GM18511 (cell line): ENCODE measurements around the gene SNRNP200.
A peak's percentile ranks its signal among the peaks of the same experiment; 100 is the strongest.
"Not testable (repeated sequence)": the region's sequence is repeated elsewhere in the genome, so short reads cannot be mapped to it uniquely, and the experiment has no call there.

Experiments
- ATAC-seq: cut with Tn5 transposase; IDR thresholded peaks from one replicate; pipeline ENCODE4 v1.9.1; 2021; ENCODE audit warnings: mild to moderate bottlenecking, moderate library complexity; ENCODE audit not compliant: unreplicated experiment

The SNRNP200 gene

DNA sequence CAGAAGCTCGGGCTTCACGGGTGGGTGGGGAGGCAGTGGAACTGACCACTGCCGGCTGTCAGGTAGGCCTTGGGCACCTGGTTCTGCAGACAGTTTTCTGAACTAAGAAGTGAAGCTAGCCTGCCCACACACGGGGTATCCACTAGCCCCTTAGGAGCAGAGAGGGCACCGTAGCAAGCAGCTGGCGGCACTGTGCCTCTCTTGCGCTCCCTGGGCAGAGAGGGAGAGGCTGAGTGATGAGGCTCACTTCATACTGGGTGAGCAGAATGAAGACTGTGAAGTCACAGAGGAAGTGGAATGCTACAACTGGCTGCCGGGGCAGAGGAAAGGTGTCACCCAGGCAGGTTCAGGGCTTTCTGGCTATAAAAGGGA, 20.5 kb upstream of the SNRNP200 start:
- ATAC-seq = no peak

- ATAC-seq = no peak
These were observed 19.9 kb upstream of the SNRNP200 start, which contains the start of gene ITPRIPL1 for GRCh38 chr2:96325041-96325883. TSS of gene ITPRIPL1 (plus strand) at chr2:96325317. CDS start at chr2:96325840, 523 bp downstream.

DNA sequence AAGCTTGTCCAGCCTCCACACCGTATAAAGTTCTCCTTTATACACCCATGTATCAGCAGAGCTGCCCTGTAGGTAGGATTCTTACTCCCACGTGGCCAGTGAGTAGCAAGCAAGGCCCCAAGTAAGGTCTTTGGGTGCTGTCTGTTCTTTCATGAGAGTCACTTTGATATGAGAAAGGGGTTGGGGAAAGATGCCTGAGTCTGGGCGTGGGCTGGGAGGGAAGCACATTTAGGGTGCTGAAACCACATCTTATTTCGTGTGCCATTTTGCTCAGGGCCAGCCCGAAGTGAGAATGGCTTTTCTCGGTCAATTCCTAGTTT, 19.3 kb upstream of the SNRNP200 start:
- no peak for ATAC-seq

DNA sequence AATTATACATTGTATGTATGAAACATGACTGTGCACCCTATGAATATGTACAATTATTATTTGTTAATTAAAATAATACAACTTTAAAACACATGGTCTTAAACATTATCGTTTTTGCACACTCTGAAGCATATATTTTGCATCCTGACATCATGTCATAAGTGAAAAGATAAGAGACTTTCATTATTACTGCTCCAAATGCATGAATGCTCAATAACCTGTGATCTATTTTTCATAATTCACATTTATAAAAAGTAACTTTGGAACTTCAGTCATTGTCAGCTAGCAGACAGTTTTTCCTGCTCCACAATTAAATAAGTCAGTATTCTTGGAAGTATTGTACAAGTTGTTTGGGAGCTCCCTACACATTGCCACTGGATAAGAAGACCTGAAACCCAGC, 18.5 kb upstream of the SNRNP200 start:
- no peak for ATAC-seq

DNA sequence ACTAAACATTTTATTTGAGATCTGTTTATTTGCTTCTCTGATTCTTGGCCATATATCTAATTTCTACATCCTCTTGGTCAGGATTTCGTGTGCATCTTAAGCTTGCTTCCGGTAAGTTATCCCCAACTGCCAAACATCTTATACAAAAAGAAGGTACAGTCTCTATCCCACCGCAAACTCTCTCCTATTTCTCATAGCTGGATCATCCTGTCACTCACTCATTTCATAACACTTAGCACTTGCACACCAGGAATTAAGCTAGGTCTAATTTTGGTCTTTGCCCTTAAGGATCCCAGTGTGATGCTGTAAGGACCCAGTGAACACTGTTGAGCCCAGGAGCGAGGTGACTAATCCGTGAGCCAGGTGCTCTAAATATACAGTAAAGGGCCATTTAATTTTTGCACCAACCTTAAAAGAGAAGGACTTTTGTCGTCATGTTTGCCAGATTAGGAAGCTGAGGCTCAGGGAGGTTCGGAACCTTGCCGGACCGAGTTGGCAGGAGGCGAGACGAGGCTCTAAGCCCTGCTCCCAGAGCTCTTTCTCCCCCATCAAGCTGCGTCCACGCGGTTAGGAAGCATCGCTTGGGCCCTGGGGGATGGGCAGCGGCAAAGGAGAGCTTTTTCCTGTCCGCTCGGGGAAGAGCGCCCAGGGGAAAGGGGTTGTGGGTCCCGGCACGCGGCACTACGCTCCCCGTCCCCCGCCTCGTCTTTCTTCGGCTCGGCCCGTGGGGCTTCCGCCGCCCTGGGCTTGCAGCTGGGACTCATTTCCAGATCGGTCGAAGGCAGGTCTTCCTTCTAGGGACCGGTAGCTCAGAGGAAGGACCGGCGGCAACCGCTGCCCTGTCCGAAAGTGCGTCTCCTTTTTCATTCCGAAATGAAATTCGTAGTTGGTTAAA, 15.6 kb upstream of the SNRNP200 start:
- peak; percentile 32 for ATAC-seq

DNA sequence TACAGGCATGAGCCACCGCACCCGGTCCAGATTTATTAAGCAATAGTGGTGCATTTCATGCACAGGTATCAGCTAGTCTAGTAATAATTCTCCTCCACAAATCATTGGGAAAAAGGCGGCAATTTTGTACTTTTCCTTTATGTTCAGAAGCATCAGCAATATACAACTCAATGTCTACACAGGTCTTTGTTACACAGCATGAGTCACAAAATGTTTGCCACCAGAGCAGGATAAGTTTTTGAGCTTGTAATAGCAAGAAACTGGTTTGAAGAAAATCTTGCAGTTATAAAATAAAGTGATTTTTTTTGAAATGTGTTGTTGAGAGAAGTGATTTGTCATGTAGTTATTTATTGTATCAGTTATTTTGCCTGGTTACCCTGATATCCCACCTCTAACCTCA, 15.0 kb upstream of the SNRNP200 start:
- ATAC-seq = no peak

- ATAC-seq = no peak
These were observed 14.1 kb upstream of the SNRNP200 start for GRCh38 chr2:96319396-96319795.

GRCh38 chr2:96318723-96319122, 13.4 kb upstream of the SNRNP200 start:
- ATAC-seq = no peak

- no peak for ATAC-seq
These were observed 12.2 kb upstream of the SNRNP200 start for GRCh38 chr2:96317584-96317997.

DNA sequence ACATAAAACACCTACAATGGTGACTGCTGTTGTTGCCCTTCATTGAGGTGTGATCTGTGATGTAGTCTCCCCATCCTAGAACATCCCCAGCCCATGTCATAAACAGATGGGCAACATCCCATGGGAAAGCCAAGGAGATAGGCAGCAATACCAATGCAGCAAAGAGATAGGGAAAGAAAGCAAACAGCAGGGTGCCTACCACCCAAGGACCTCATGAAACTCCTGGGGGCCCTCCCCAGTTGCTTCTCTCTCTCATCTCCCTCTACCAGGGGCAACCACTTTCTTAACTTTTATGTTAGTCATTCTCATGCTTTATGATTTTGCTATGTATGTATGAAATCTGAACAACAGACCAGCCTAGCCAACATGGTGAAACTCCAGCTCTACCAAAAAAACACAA, 11.7 kb upstream of the SNRNP200 start:
- ATAC-seq = no peak

GRCh38 chr2:96315400-96316071, 10.2 kb upstream of the SNRNP200 start:
- ATAC-seq = peak; percentile 58

- no peak for ATAC-seq
These were observed 9.7 kb upstream of the SNRNP200 start for GRCh38 chr2:96315005-96315399.

DNA sequence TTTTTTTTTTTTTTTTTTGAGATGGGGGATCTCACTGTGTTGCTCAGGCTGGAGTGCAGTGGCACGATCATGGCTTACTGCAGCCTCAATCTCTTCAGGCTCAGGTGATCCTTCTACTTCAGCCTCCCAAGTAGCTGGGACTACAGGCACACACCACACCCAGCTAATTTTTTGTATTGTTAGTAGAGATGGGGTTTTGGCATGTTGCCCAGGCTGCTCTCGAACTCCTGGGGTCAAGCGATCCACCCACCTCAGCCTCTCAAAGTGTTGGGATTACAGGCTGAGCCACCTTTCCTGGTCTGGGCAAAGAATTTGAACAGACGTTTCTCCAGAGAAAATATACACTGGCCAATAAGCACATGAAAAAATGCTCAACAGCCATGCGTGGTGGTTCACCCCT, 2.9 kb upstream of the SNRNP200 start:
- no peak for ATAC-seq

DNA sequence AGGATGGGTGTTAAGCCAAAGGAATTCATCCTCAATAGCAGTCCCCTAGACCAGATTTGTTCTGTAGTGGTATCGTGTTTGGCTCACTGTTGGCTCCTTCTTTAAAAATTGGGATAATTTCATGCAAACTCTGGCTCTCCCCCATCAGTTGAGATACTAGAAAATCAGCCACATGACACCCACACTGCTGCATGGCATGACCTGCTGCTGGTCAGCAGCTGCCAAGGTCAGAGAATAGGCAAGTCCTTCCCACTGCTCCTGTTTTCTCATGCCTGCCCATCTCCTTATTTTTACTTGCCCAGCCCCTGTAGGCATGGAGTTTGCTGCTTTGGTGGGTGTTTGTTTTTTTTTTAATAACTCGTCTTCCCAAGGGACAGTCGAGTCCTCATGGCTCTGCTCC, 1.0 kb upstream of the SNRNP200 start:
- ATAC-seq = no peak

DNA sequence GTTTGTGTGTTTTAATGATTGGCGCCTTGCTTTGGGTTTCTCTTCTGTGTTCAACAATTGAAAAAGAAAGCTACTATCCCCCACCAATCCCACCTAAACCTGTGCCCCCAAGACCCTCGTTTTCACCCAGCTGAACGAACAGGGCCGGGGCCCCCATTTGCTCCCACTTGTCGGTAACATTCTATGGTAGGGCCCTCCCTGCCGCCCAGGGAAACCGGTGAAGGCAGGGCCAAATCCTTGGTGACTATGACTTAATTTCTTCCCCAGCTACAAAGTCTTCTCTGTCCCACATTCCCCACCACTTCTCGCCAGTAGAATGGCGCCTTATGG, 598 bp upstream of the SNRNP200 start:
- ATAC-seq = no peak

DNA sequence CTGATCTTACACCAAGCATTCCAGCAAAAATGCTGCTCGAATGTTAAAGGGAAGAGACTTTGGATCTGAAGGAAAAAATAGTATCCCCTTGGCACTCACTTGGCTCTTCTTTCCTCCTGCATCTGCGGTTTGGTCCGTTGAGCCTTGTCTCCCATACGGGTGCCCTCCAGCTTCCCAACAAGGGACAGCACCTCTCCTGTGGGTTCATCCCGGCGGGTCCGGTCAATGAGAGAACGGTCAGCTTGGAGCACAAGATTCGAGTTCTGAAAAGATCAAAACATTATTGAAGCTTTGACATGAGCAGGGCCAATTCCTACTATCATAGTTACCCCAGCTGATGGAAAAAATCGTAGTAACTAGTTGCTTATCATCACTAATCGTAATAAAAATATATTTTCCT, 740 bp downstream of the SNRNP200 start:
- no peak for ATAC-seq

DNA sequence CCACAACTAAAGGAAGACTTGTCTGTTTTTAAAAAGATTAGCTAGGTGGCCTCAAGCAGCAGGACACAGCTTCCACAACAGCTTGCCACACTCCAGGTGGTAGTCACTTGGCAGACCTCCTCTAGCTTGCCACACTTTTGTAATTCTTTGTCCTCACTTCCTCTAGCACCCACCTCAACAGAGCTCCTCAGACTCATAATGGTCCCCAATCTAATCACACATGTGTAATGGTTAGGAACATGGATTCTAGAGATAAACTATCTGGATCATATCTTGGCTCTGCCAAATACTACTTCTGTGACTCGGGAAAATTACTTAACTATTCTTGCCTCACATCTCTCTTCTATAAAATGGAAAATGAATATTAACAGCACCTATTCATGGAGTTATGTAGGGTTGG, 3.5 kb downstream of the SNRNP200 start:
- no peak for ATAC-seq

- ATAC-seq = no peak
These were observed 8.4 kb downstream of the SNRNP200 start for GRCh38 chr2:96296925-96297324.

- ATAC-seq = not testable (repeated sequence)
These were observed 11.1 kb downstream of the SNRNP200 start for GRCh38 chr2:96294271-96294670.

DNA sequence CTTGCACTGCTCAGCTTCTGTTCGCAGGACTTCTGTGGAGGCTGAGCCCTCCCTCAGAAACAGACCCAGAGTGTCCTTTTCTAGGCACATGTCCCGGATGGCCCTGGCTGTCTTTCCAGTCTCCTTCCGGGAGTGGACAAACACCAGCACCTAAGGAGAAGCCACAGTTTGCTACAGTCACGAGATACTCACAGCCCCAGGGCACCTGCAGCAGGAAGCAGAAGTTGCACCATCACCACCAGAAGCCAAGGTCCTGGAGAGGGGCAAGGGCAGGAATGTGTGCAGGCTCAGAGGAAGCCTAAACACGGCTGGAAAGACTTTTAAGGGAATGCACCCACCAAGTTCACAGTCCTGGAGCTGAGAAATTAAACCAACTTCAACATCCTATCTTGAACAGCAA, 13.6 kb downstream of the SNRNP200 start:
- no peak for ATAC-seq

- ATAC-seq = no peak
These were observed 18.0 kb downstream of the SNRNP200 start for GRCh38 chr2:96287273-96287856.
